ENCODE measurements around the gene EBF4. TPM values are rescaled to one million over a fixed set of nuclear protein-coding genes. Genes with fewer than 3 reads are reported as not detected.
"Not testable (repeated sequence)": the region's sequence is repeated elsewhere in the genome, so short reads cannot be mapped to it uniquely, and the experiment has no call there.

EBF4 gene
- total RNA-seq, 1 donor from 2014 or later = 2.0 TPM

DNA sequence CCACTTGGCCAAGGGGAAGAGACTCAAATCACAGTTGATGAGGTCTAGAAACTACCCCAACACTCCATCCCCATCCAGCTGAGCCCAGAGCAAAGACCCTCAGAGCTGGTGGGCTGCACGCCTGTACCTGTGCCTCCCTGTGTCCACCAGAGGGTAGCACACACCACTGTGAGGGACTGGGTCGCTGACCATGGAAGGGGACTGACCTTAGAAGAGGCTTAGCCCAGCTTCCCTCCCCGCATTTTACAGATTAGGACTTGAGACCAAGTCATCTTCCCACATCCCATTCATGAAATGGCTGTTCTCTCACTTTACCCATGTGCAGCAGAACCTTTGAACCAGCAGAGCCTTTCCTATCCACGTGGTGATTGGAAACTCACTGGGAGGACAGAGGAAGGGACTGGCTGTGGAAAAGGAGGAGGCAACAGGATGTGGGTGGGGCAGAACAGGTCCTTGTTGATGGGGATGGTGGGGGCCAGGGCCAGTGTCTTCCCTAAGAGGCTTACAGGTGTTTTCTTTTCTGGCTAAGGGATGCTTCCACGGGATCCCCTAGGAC lies 63.6 kb downstream of the EBF4 start:
- no peak for DNase-seq (ENCODE audit: low read depth, low spot score)

DNA sequence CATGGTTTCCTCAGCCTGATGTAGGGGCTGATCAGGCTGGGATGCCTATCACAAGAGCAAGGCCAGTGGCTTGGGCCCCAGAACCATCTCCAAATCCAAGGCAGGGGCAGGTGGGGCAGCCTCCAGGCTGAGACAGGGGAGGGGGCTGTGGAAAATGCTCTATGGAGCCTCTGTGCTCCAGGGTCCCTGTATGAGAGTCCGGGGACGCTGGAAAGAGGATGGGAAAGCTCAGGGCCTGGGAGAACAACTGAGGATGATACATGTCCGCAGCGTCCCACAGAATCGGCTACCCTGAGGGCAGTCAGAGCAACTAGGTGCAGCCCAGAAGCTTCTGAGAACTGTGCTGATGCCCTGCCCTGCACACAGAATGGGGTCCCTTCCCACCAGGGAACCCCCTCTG lies 64.4 kb downstream of the EBF4 start:
- DNase-seq (ENCODE audit: low read depth, low spot score) = no peak

DNA sequence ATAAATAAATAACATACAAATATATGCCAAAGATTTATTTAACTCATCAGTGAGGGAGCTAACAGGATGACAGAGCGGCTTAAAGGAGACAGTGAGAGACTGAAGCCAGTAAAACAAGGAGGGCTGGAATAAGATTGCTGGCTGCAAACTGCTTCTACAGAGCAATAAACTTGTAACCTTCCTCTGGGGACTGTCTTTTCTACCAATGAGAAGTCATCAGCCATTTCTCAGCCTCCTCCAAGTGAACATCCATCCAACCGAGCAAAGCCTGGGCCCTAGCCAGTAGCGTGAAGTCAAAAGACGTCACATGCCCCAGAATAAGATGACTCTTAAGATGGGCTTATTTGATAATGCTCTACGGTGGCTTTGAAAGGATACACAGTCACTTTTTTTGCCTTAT lies 65.4 kb downstream of the EBF4 start:
- no peak for DNase-seq (ENCODE audit: low read depth, low spot score)

DNA sequence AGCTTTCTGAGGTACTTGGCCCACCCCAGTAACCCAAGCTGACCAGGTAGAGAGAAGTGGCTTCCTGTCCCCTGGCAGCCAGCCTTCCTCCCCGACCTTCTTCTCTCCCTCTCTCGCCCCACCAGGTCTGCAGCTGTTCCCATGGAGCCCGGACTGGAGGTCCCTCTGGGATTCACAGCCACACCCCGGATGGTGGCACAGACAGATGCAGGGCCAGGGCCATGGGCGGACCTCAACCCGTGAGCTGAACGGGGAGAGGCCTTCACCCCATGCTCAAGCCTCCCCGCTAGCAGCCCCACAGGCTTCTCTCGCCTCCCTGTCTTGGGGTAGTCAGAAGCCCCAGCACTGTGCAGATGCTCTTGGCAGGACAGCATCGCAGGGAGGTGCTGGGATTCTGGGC lies 66.6 kb downstream of the EBF4 start:
- DNase-seq (ENCODE audit: low read depth, low spot score) = no peak

GRCh38 chr20:2759603-2760296 lies 67.2 kb downstream of the EBF4 start:
- no peak for DNase-seq (ENCODE audit: low read depth, low spot score)

DNA sequence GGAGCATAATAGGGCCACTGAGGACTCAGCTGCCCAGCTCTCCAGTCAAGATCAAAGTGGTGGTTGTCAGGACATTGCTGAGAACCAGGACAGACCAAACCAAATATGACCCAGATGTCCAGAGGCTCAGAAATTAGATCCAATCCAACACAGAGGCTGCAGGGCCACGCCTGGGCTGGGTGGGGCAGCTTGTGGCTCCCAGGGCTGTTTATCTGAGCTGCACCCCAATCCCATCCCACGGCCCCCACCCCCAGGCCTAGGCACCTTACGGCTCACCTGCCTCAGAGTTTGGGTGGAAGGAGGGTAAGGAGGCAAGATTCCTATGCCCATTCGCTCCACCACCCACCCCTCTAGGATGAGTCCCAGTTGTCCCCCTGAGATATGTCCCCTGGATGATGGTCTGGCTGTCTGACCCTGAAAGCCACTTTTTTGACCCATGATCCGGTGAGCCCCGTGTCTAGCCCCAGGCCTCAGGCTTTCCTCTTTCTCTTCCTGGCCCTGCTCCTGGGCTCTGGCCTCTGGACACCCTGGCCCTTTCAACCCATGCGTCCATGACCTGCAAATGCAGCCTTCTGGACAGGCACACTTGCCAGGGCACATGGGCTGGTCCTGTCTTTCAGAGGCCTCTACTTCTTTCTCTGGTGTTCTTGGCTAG lies 67.8 kb downstream of the EBF4 start:
- DNase-seq (ENCODE audit: low read depth, low spot score) = no peak

DNA sequence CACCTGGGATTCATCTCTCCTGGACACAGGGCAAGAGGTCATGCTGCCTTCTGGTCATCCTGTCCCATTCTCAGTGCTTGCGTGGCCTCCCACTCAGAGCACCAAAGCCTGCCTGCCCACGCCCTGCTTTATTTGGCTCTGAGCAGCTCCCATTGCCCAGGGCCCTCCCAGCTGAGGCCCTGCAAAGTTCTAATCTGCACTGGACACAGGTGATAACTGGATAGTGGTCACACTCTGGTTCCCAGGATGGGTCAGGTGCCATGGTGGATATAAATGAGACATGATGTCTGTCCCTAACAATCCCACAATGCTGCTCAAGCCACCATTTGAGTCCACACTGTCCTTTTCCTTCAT lies 68.3 kb downstream of the EBF4 start:
- no peak for DNase-seq (ENCODE audit: low read depth, low spot score)

GRCh38 chr20:2761885-2762284 lies 69.3 kb downstream of the EBF4 start:
- no peak for DNase-seq (ENCODE audit: low read depth, low spot score)

DNA sequence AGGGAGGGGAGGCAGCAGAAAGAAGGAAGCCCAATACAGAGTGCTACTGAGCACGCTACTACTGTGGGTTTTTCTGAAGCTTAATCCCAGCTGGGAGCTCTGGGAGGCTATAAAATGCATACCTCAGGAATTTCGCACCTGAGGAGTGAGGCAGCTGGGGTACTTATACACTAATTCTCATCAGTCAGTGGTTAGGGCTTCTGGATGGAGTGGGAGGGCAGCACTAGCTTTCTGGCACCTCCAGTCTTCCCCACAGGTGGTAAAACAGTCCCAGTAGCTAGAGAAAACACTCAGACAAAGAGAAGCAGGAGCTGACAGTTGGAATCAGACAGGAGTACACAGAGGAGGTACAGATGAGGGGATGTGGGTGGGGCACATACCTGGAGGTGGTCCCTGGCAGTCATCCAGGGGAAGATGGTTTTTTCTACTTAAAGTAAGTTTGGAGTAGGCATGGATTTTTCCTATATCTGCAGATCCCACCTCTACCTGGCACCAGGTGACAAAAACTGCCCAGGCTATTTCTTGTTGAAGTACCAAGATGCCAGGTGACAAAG lies 70.1 kb downstream of the EBF4 start:
- DNase-seq (ENCODE audit: low read depth, low spot score) = no peak

DNA sequence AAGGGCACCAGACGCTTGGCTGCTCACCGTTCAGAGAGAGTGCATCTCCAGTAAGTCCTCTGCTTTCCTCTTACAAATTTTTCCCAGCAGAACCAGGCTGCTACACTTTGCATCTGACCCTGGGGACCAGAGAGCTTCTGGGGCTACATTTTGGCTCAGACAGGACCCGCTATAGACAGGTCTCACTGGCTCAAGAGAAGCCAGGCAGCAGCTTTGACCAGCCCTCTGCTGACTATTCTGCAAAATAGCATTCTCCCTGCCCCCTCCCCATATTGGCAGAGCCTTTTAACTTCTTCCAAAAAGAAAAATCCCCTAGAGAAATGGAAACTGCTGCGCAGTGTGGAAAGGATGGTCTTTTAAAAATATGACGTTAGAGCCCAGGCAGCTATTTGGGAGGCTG lies 70.6 kb downstream of the EBF4 start:
- DNase-seq (ENCODE audit: low read depth, low spot score) = no peak

- DNase-seq (ENCODE audit: low read depth, low spot score) = no peak
Observed at GRCh38 chr20:2767768-2768631, 75.4 kb downstream of the EBF4 start.

GRCh38 chr20:2768632-2769015 lies 76.0 kb downstream of the EBF4 start:
- DNase-seq (ENCODE audit: low read depth, low spot score) = no peak

- not testable (repeated sequence) for DNase-seq (ENCODE audit: low read depth, low spot score)
Observed at GRCh38 chr20:2770091-2770490, 77.5 kb downstream of the EBF4 start.

DNA sequence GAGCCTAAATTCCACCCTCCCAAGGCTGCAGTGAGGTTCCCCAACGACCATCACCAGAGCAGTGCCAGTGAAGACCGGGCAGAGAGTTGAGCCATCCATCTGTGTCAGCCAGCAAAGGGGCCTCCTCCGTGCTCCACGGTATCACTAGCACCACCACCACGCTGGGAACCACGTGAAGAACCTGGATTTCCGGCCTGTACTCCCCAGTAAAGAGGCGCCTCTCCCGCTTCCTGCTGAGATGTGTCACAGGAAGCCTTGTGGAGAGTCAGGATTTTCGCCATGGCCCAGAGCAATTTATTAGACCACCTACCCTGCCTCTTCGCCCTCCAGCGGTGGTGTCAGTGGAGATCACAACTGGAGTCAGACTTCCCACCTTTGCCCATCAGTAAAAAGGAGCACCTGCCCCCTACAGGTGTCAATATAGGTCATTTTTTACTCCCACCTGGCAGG lies 79.1 kb downstream of the EBF4 start:
- peak; percentile 36 for DNase-seq (ENCODE audit: low read depth, low spot score)

GRCh38 chr20:2773812-2774211 lies 81.2 kb downstream of the EBF4 start:
- no peak for DNase-seq (ENCODE audit: low read depth, low spot score)

GRCh38 chr20:2775139-2775538 lies 82.6 kb downstream of the EBF4 start:
- DNase-seq (ENCODE audit: low read depth, low spot score) = no peak

DNA sequence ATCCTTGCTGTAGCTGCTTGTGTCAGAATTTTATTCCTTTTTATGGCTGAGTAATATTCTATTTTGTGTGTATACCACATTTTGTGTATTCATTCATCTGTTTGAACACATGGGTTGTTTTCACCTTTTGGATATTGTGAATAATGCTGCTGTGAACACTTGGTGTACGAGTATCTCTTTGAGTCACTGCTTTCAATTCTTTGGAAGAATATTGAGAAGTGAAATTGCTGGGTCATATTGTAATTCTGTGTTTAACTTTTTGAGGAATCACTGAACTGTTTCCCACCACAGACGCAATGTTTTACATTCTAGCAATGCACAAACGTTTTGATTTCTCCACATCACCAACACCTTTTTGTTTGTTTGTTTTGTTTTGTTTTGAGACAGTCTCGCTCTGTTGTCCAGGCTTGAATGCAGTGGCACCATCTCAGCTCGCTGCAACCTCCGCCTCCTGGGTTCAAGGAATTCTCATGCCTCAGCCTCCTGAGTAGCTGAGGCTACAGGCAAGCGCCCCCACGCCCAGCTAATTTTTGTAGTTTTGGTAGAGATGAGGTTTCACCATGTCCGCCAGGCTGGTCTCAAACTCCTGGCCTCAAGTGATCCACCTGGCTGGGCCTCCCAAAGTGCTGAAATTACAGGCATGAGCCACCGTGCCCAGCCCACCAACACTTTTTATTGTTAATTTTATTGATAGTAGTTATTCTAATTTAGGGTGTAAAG lies 86.2 kb downstream of the EBF4 start:
- DNase-seq (ENCODE audit: low read depth, low spot score) = no peak

GRCh38 chr20:2780948-2781347 lies 88.4 kb downstream of the EBF4 start:
- DNase-seq (ENCODE audit: low read depth, low spot score) = no peak

- no peak for DNase-seq (ENCODE audit: low read depth, low spot score)
Observed at GRCh38 chr20:2783908-2784566, 91.5 kb downstream of the EBF4 start.

DNA sequence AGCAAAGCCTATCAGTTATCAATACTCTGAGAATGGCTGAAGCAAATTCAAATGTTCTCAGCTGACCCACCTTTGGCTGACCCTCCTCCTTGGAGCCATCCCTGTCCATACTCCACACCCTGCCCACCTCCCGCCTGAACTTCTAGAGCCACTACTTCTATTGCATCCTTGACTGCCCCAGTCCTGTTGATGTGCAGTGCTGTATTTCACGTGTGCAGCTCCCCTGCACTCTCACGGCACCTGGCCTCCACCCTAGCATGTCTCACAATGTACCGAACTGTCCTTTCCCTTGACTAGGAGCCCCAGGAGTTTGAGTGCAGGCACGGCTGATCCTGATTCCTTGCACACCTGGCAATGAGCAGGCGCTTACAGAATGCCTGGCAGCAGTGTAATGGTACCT lies 100.9 kb downstream of the EBF4 start:
- no peak for DNase-seq (ENCODE audit: low read depth, low spot score)

Data from pulmonary artery endothelial cell (primary cell).